Kidney (tissue), 14 donors: ENCODE results near the gene PEPD. TPM values are rescaled to one million over a fixed set of nuclear protein-coding genes. Genes with fewer than 3 reads are reported as not detected.

ENCODE experiments used
- DNase-seq, 5 donors: peaks; one replicate each; pipeline ENCODE4 v3.0.0-alpha.2; 2013 to 2020
- FAIRE-seq: peaks from 2 replicates; lab custom pipeline; 2012; peaks lifted over from hg19 to GRCh38; lab: Jason Lieb, UNC
- H3K27ac ChIP-seq, 2 donors: one replicate each; pipeline ENCODE4 v1.7.0; 2013; ENCODE audit warnings: low read depth in 2 of 2, low read length in 2 of 2, inconsistent platforms in 1 of 2
- H3K27me3 ChIP-seq: one replicate; pipeline ENCODE4 v1.7.1; 2013; ENCODE audit warnings: low read length, inconsistent platforms; ENCODE audit not compliant: control insufficient read depth, insufficient read depth
- H3K36me3 ChIP-seq, 3 donors: one replicate each; pipeline versions ENCODE4 v1.7.0 to v1.7.1; 2013; ENCODE audit warnings: low read length in 3 of 3, control low read depth in 1 of 3, inconsistent platforms in 1 of 3; ENCODE audit not compliant: insufficient read depth in 3 of 3, control insufficient read depth in 2 of 3
- H3K4me1 ChIP-seq, 3 donors: one replicate each; pipeline versions ENCODE4 v1.7.0 to v1.7.1; 2013; ENCODE audit warnings: low read length in 3 of 3, inconsistent platforms in 1 of 3, low read depth in 1 of 3; ENCODE audit not compliant: control insufficient read depth in 2 of 3, insufficient read depth in 2 of 3
- H3K4me3 ChIP-seq, 3 donors: one replicate each; pipeline versions ENCODE4 v1.7.0 to v1.8.1; 2013; ENCODE audit warnings: low read length in 3 of 3, control low read depth in 1 of 3, inconsistent platforms in 1 of 3
- H3K9ac ChIP-seq, 3 donors: one replicate each; pipeline versions ENCODE4 v1.7.0 to v1.7.1; 2013; ENCODE audit warnings: low read length in 3 of 3, control low read depth in 1 of 3, inconsistent platforms in 1 of 3
- H3K9me3 ChIP-seq, 3 donors: one replicate each; pipeline versions ENCODE4 v1.7.0 to v1.7.1; 2013; ENCODE audit warnings: low read length in 3 of 3, control low read depth in 1 of 3, inconsistent platforms in 1 of 3; ENCODE audit not compliant: control insufficient read depth in 2 of 3, insufficient read depth in 1 of 3
- intact Hi-C: fragments of 100-400 bp; cut with DNase I; formaldehyde crosslinking; loops from one replicate; pipeline ENCODE4 v1.11.1; 2022
- polyA plus RNA-seq: library from polyadenylated mRNA; stranded (reverse); fragments of 350-450 nt; fragmentation: Illumina TruSeq; extraction: RNeasy Lipid Tissue Mini Kit (QIAGEN cat#74804); gene quantifications from one replicate; pipeline ENCODE4 v1.2.3, GENCODE V29; 2014; ENCODE audit warnings: low read depth, low replicate concordance; ENCODE audit not compliant: insufficient read depth
- total RNA-seq: library from RNA; stranded (reverse); fragmentation: NEBNext Ultra II Directional; extraction: Animal tissue kit (Norgen Biotek cat#: 25700); gene quantifications from one replicate; pipeline ENCODE4 v1.2.1, GENCODE V29; 2021
- TF ChIP-seq, protein P1 (sequence below): IDR thresholded peaks from 3 replicates; pipeline ENCODE4 v1.5.1; 2012; ENCODE audit warnings: mild to moderate bottlenecking, moderate library complexity, borderline replicate concordance; ENCODE audit not compliant: insufficient read depth; ENCODE audit errors: extremely low read depth
- donor health status: control.
- donor health status: control.
- donor health status: control.
- donor health status: control.
- donor health status: control.
- donor health status: DM: yes; HTN: yes; CAD: no.
- donor health status: Normal renal cell carcinoma (clear cell type).

Gene PEPD
- total and polyA plus RNA-seq, 2 donors from 2014 or later = 71.4 to 402 TPM

DNA sequence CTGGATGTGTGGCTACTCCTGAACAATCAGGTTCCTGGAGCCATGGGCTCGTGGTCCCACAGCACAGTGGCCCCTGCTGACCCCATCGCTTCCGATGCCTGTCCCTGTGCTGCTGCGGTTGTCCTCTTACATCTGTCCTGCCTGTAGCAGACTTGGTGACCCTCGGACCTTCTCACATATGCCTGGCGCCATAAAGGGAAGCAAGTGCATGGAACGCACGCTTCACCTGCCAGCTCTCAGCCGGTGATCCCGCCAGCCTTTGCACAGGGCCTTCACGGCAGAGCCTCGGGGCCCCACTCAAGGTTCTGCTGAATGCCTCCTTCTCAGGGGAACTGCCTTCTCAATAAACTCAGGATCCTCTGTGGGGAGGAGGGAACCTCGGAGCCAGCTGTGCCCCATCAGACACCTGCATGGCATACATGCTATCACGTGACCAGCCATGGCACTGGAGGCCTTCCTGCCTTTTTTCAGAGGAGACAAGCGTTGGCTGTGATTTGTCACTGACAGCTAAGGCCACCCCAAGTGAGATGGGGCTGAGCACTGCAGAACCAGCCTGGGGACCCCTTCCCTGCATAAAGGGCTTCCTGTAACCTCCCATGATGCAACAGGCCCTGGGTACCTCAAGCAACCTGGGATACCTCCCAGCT lies 24.3 kb downstream of the PEPD start:
- Histone ChIP-seq H3K9me3 (no peaks in the 10 kb centered on the region), H3K4me3 (no peak overlapping the region), H3K36me3 (peaks cover 0 to 22% (median 13%) of the 10 kb centered on the region in 3 donors), H3K4me1 (peaks cover 0 to 2% (median 0%) of the 10 kb centered on the region in 3 donors), H3K9ac (no peak overlapping the region), H3K27ac (no peak overlapping the region), H3K27me3 (no peaks in the 10 kb centered on the region)
- DNase-seq (peak in 4 of 5 donors; percentile 21 to 52 (median 28)), FAIRE-seq (no peak)
- intact Hi-C loops = no loop called here
- TF ChIP-seq, protein P1, sequence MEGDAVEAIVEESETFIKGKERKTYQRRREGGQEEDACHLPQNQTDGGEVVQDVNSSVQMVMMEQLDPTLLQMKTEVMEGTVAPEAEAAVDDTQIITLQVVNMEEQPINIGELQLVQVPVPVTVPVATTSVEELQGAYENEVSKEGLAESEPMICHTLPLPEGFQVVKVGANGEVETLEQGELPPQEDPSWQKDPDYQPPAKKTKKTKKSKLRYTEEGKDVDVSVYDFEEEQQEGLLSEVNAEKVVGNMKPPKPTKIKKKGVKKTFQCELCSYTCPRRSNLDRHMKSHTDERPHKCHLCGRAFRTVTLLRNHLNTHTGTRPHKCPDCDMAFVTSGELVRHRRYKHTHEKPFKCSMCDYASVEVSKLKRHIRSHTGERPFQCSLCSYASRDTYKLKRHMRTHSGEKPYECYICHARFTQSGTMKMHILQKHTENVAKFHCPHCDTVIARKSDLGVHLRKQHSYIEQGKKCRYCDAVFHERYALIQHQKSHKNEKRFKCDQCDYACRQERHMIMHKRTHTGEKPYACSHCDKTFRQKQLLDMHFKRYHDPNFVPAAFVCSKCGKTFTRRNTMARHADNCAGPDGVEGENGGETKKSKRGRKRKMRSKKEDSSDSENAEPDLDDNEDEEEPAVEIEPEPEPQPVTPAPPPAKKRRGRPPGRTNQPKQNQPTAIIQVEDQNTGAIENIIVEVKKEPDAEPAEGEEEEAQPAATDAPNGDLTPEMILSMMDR = no peak

DNA sequence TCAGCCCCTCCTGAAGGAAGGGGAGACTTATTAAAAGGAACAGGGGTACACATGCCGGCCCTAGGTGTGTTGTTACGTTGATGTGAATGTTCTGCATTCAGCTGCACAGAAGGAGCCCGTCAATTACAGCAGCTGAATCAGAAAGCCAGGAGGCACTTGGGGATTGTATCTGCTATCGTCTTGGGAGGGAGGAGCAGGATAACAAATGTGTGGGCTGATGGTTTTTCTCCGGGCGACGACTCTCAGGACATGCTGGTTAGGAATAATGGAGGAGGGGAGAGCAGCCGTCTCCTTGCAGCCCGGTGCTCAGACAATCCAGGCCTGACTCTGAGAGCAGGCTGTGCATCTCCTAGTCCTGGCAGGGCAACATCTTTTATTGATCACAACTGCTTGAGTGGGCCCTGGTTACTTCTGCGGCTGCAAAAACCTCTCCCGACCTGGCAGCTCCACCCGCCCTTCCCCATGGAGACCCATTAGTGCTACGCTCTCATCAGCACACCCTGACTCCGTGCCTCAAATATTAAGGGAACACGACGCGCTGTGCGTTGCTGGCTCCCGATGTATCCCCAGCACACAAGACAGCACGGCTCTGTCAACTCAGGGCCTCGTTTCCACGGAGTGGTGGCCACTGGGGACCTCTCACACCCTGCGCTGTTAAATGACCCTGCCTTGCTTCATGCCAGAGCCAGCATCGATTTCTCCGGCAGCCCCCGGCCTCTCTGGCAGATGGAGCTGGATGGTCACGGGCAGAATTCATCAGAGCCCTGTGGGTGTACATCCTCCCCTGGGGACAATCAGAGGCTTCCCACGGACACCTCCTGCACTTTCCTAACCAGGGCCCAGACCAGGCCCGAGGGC lies 25.3 kb downstream of the PEPD start:
- peaks cover 0 to 22% (median 13%) of the 10 kb centered on the region in 3 donors for H3K36me3 ChIP-seq
- DNase-seq = peak in 2 of 5 donors; percentile 22 to 28
- no peaks in the 10 kb centered on the region for H3K27me3 ChIP-seq
- TF ChIP-seq, protein P1 = no peak
- H3K4me3 ChIP-seq = no peak overlapping the region
- no peak for FAIRE-seq
- H3K4me1 ChIP-seq = peaks cover 0 to 2% (median 0%) of the 10 kb centered on the region in 3 donors
- no peak overlapping the region for H3K9ac ChIP-seq
- H3K9me3 ChIP-seq = no peaks in the 10 kb centered on the region
- intact Hi-C loops = no loop called here
- H3K27ac ChIP-seq = no peak overlapping the region

DNA sequence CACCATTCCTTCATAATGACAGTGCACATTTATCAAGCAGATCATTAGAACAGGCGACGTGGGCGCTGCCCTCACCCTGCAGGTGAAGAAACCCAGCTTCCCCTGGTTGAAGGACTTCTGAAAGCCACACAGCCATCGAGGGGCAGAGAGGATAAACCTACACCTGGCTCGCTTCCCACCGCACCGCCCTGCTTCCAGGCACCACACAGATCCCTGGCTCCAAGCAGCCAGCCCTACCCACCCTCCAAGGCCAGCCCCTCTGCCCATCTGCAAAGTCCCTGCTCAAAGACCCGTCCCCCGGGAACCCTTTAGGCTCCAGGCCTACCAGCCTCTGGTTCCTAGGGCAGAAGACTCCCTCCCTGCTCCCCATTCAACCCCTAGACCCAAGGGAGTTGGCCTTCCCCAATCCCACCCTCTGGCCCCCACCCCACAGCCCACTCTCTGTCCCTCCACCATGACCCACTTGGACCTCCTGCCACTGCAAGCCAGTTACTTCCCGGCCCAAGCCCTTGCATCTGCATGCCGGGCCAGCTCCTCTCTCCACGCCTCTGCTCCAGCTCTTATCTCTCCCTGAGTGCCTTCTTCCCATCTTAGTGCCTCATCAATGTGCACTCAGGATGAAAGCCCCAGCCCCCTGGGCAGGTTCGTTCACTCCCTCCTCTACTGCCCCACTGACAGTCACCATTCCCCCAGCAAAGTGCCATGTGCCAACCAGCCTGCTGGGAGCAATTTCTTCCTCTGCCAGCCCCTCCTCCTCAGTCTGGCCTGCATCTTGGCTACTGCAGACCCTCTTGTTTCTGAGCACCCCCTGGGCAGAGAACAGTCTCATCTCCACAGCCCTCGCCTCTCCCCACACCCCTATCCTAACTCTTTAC lies 28.0 kb downstream of the PEPD start:
- Histone ChIP-seq H3K4me1 (no peaks in the 10 kb centered on the region), H3K9me3 (no peaks in the 10 kb centered on the region), H3K27ac (no peak overlapping the region), H3K9ac (no peak overlapping the region), H3K4me3 (no peak overlapping the region), H3K27me3 (no peaks in the 10 kb centered on the region), H3K36me3 (peaks cover 0 to 13% (median 0%) of the 10 kb centered on the region in 3 donors)
- FAIRE-seq = no peak
- intact Hi-C loops = no loop called here
- TF ChIP-seq, protein P1 = no peak
- DNase-seq = peak in 1 of 5 donors; percentile 66
